HG03280 (cell line): ENCODE results near the gene EIF4EBP3.
A peak's percentile ranks its signal among the peaks of the same experiment; 100 is the strongest.

Source experiments
- ATAC-seq: cut with Tn5 transposase; IDR thresholded peaks from one replicate; pipeline ENCODE4 v1.9.1; 2021; ENCODE audit warnings: mild to moderate bottlenecking, moderate library complexity; ENCODE audit not compliant: unreplicated experiment

The EIF4EBP3 gene

GRCh38 chr5:140547508-140548299 lies at the start of gene EIF4EBP3:
Gene EIF4EBP3 (plus strand): TSS chr5:140547662. CDS start chr5:140547738, 76 bp downstream.
- peak; percentile 96 for ATAC-seq

- no peak for ATAC-seq
Observed at GRCh38 chr5:140497897-140498296, 49.6 kb upstream of the EIF4EBP3 start.

- ATAC-seq, result no peak
Observed at GRCh38 chr5:140498591-140498990, 48.9 kb upstream of the EIF4EBP3 start.

GRCh38 chr5:140502834-140503233 lies 44.6 kb upstream of the EIF4EBP3 start:
- ATAC-seq, result no peak

GRCh38 chr5:140509898-140510297 lies 37.6 kb upstream of the EIF4EBP3 start:
- no peak for ATAC-seq

- ATAC-seq, result no peak
Observed at GRCh38 chr5:140513124-140513523, 34.3 kb upstream of the EIF4EBP3 start.

- no peak for ATAC-seq
Observed at GRCh38 chr5:140524003-140524402, 23.5 kb upstream of the EIF4EBP3 start.

GRCh38 chr5:140540227-140540626 lies 7.2 kb upstream of the EIF4EBP3 start:
- no peak for ATAC-seq

- ATAC-seq, result no peak
Observed at GRCh38 chr5:140542972-140543371, 4.5 kb upstream of the EIF4EBP3 start.

GRCh38 chr5:140544986-140545385 lies 2.5 kb upstream of the EIF4EBP3 start:
- no peak for ATAC-seq

- ATAC-seq, result no peak
Observed at GRCh38 chr5:140545606-140546005, 1.9 kb upstream of the EIF4EBP3 start.

GRCh38 chr5:140546851-140547507 lies 483 bp upstream of the EIF4EBP3 start:
- no peak for ATAC-seq

- ATAC-seq, result no peak
Observed at GRCh38 chr5:140548300-140548688, 832 bp downstream of the EIF4EBP3 start.

GRCh38 chr5:140548791-140549190 lies 1.3 kb downstream of the EIF4EBP3 start:
- ATAC-seq, result no peak

GRCh38 chr5:140549237-140550144 lies 2.0 kb downstream of the EIF4EBP3 start:
- ATAC-seq, result no peak

GRCh38 chr5:140550147-140551079 lies 3.0 kb downstream of the EIF4EBP3 start:
- ATAC-seq, result no peak

GRCh38 chr5:140551872-140552271 lies 4.4 kb downstream of the EIF4EBP3 start:
- no peak for ATAC-seq

- no peak for ATAC-seq
Observed at GRCh38 chr5:140553657-140554056, 6.2 kb downstream of the EIF4EBP3 start.

- ATAC-seq, result no peak
Observed at GRCh38 chr5:140554454-140554853, 7.0 kb downstream of the EIF4EBP3 start.

- ATAC-seq, result no peak
Observed at GRCh38 chr5:140555747-140556312, 8.4 kb downstream of the EIF4EBP3 start.
